Measurements from ENCODE around the gene FAM234B.
"Not testable (repeated sequence)": the region's sequence is repeated elsewhere in the genome, so short reads cannot be mapped to it uniquely, and the experiment has no call there.

The FAM234B gene

DNA sequence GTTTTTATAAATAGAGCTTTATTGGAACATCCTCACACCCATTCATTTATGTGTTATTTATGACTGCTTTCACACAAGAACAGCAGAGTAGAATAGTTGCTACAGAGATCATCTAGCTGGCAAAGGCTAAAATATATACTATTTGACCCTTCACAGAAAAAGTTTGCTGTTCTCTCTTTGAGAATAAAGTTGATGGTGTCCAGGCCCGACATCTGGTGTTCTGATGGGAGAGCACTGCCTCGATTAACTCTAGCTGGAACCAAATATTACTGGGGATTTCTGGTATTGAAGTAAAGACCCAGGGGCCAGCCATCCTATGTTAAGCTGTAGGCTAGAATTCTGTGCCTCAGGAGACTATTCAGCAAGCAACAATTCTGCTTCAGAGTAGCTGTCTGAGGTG lies 21.8 kb downstream of the FAM234B start:
- no peak for DNase-seq

DNA sequence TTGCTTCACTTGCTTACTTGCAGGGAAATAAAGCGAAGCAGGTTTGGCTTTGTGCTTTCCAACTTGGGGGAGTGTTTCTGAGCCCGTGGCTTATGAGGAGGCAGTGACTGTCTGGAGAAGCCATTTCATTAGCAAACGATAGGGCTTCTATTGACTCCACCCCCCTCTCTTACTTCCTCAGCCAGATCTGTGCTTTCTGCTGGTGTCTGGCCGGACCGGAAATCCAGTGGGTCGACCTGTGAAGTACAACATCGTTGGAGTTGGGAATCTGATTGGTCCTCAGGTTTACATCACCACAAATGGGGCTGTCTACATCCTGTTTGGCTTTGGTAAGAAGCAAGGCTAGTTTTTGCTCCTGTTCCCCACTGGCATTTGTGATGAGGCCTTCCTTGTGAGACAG lies 22.3 kb downstream of the FAM234B start:
- no peak for DNase-seq

DNA sequence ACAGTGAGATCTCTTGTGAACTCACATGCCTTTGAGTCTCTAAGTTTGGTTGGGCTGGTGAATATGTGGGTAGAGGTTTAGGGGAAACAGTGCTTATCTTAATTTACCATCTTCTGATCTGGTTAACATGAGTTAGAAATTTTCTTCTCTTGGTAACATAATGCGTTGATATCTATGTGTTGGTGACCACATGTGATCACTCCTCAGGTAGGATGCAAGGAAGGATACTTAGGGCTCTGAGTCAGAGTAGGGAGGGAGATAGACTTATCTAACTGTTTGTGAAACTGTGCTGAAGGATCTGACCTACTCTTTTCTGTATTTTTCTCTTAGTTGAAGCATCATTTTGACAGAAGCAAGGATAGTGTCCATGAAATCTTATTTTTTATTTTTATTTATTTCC lies 23.1 kb downstream of the FAM234B start:
- DNase-seq: no peak

DNA sequence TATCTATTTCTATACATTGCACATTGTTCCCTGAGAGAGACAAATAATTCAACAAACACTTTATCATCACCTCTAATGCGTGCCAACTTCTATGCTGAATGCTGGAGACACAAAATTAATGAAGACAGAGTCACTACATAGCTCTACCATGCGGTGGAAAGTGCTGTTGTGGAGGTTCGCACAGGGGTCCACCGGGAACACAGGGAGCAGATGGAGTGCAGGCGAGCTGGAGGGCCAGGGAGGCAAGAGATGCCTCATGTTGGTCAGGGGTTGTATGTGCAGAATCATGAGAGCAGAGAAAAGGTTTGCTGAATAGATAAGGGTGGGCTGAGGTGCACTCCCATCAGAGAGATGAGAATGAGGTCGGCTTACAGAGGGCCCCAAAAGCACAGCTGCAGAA lies 25.2 kb downstream of the FAM234B start:
- no peak for DNase-seq

DNA sequence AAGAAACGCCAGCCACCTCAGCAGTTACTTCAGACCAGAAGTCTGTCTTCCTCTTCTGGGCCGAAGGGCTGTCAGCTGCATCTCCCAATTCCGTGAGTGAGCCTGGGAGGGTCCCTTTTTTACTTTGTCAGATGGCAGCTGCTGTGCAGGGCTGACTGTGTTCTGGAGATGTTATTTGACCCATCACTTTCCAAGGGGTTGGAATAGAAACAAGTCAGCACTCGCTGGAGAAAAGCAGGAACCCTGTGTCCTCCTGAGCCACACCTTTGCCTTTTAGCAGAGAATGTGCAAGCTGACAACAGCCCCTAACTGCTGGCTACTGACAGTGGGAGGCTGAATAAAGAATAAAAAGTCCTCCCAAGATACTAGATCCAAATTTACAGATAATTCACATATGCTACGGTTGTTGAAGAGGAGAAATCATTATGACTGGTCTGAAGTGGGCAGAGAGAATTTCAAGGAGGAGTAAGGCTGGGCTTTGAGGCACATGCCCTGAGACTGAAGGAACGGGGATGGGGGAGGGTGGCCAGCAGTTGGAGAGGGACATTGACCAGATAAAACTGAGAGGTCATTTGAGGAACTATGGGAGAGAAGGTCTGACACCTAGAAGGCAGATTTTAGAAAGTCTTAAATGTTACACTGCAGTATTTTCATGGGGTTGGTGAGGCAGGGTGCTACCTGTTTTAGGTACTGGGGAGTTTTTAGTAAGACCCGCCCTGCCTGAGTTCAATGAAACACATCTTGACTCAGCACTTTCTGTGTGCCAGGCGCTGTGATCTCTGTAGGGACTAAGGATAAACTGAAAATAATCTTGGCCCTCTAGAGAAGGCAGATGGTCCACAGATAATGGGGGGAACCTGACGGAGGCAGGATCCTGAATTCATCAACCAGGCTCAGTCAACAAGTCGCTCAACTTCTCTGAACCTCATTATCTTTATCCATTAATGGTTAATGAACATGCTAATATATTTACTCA lies 27.4 kb downstream of the FAM234B start:
- no peak for DNase-seq

DNA sequence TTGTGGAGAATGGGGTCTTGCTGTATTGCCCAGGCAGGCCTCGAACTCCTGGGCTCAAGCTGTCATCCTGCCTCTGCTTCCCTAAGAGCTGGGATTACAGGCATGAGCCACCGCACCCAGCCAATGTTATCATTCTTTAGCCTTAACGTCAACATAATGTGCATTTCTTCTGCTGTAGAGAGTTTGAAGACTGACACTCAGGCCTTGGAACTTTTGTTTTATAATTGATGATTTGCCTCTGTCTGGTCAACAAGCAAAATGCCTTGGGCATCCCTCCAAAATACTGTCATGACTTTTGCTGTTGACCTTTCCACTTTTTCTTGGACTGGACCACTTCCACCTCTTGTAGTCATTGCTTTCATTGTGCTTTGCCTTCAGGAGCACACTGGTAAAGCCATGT lies 29.0 kb downstream of the FAM234B start:
- DNase-seq: no peak

DNA sequence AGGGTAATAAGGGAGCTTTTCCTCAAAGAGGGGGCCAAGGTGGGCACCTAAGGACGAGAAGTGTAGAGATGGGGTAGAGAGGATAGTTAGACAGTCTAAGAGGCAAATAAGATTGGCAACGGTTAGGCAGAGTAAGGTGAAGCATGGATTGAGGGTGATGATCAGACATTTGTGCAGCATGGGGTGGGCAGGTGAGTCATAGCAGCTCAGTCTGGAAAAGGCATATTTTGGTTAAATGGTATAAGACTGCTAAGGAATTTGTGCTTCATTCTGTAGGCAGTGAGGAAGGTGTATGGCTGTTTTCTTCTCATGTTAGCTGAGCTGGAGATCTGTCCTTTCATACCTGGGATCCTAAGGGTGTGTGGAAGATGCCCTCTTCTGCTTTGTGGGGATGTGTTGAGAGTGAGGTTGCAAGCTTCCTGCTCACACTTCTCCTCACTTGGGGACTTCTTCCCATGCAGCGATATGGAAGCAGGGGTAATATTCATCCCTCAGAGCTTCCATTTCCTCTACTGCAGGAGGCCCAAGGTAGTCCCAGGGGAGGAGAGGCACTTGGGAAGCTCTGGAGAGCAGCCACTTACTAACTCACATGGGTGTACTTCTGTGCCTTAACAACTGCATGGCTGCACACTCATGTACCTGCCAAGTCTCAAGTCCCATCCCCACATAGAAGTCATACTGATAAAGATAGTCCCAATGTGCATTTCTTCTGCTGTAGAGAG lies 30.4 kb downstream of the FAM234B start:
- no peak for DNase-seq

DNA sequence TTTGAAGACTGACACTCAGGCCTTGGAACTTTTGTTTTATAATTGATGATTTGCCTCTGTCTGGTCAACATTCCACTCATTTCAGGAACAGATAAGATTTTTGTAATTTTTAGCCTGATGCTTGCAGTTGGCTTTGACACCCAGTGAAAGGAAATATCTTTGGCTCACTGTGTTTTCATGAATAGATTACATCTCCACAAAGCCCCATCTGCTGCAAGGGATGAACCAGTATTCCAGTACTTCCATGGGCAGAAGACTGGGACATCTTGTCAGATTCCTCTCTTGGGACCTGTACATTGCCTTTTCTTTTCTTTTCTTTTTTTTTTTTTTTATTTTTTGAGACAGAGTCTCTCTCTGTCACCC lies 30.9 kb downstream of the FAM234B start:
- no peak for DNase-seq

DNA sequence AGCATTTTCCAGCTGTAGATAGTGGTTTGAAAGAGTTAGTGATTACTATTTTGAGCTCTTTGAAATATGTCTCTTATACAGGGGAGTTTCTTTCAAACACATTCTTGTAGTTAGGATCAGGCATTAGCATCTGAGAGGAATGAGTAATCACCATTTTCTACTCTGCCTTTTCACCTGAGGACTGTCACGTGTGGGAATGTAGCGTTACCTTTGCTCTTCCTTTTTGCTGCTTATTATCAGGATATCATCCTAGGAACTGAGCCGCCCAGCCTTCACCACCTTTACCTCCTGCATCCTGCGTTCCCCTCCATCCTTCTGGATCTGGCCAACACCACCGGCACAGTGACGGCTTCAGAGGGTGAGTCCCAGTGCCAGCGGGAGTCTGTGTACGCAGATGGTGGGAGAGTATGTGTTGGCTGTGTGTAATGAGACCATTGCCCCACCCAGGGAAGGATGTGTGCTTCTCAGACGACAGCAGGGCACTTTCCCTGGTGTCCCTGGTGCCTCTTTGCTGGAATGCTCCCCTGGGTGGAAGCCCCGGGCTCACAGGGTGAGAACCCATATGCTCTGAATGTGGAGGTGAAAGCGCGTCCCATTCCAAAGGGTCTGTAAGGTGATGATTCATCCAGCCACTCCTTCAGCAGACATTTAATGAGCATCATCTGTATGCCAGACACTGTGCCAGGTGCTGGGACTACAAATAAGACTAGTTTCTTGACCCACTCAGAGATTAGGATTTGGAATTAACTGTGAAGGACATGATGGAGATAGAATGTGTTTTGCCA lies 31.8 kb downstream of the FAM234B start:
- DNase-seq: no peak

DNA sequence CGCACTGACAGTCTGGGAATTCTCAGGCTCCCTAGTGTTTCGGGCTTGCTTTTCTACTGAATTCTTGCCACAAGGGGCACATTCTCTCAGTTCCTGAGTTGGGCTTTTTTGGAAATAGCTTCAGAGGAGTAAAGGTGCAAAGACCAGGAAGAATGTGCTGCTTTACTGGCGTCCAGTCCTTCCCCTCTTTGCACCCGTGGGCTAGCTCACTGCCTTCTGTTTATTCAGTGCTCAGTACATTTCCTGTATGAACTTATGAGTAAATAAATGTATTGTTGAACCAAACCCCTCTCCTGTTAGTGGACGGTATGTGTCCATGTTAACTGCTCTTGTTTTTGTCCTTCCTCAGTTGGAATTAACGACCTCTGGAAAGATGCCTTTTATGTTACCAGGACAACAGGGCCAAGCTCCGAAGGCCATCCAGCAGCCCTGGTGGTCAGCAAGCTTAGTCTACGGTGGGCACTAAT lies 35.3 kb downstream of the FAM234B start:
- no peak for DNase-seq

DNA sequence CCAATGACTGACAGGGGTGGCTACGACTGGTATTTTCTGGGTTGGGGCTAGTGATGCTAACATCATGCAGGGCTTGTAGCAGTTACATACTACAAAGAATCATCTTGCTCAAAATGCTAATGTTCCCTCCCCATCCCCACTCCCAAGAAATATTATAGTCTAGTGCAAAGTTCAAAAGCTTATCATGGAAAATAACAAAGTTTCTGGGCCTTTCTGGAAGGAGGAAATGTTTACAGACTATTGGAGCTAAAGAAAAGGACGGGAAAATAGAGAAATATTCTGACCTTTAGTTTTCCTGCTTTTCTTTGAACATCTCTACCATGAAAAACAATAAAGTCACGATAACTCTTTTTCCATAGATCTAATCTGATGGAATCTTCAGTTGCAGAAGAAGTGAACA lies 36.1 kb downstream of the FAM234B start:
- no peak for DNase-seq

DNA sequence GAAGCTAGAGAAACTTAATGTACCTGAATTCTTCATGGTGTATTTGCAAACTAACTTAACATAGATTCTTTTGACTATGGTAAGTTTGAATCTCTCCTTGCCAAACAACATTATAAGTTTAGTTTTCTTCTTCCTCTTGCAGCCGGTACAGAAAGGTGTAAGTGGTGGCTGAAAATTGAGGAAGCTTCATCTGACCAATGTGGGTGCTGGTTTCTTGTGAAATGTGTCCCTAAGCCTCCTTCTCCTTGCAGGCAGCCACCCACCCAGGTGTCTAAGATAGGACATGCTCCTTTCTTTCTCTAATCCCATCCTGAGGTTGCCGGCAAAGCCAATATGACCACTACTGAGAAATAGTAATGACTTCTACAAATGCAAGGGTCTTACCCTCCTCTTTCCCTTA lies 38.7 kb downstream of the FAM234B start:
- DNase-seq: no peak

DNA sequence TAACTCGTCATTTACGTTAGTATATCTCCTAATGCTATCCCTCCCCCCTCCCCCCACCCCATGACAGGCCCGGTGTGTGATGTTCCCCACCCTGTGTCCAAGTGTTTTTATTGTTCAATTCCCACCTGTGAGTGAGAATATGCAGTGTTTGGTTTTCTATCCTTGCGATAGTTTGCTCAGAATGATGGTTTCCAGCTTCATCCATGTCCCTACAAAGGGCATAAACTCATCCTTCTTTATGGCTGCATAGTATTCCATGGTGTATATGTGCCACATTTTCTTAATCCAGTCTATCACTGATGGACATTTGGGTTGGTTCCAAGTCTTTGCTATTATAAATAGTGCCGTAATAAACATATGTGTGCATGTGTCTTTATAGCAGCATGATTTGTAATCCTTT lies 39.5 kb downstream of the FAM234B start:
- DNase-seq: not testable (repeated sequence)

DNA sequence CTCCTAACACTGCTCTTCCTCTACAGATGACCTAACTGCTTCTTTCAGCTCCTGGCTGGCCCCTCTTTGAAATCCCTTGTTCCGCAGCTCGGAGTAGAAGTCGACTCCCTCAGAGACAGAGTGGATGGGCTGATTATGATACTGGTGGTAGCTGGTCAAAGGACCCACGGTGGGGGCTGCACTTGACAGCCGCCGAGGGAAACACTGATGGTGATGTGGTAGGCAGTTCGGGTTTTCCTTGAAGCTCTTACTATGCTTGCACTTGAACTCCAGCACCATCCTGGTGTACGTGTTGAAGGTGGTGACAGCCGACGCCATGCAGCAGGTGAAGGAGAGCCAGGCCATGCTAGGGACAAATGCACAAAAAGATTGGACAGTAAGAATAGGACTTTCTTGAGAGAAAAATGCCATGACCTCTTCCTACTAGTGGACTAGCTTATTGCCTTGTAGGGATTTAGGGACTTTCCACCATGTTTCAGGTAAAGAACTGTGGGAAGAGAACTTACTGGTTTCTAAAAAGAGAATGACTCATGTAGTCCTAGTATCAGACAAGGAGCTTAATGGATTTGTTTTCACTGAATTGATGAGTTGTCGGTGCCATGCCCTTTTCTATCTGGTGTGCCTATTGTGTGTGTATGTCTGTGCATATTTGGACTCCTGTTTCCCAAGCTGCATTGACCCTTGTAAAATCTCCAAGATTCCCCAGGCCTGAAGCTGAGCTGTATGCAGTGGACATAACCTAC lies 40.9 kb downstream of the FAM234B start:
- no peak for DNase-seq

DNA sequence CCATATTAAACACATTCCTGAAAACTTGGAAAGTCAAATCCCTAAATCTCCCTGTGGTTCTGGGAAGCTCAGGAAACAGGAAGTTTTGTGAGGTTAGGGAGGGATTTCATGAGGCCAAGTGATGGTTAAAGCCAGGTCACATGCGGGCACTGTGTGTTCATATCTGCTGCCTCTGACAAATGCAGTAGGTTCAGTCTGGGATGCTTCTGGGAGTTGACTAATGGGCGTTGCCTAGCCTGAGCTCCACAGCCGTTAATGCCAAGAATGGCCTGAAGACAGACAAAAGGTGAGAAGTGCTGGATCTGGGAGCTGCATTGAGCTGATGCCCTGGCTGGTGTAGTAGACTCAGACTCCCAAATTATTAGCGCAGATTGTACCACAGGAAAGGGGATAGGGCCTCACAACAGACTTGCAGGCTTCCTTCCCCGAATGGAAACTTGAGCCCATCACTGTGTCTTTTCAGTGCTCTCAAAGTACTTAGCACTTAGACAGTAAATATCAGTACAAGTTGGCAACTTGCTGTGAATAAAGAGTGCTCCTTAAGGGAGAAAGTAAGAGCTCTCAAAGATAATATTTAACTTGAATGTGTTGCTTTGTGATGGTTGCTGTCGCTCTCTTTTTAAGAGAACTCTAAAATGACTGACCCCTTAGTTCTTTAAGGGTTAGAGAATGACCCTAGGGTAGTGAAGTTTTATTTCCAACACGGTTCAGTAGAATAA lies 41.9 kb downstream of the FAM234B start:
- no peak for DNase-seq

DNA sequence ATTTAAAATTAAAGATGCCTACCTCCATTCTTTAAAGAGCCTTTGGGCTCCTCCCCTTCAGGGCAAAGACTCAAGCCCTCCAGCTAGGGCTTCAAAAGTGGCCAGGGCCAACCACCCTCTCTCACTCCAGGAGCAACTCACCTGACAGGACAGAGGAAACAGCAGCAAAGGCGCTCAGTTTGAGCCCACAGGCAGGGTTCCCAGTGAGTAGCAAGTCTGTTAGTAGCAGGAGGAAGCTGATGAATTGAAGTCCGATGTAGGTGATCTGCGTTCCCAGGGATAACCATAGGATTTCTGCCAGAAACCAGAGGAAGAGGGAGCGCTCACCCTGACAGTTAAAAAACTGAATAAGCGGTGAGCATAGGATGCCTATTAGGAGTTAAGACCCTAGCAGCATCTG lies 43.6 kb downstream of the FAM234B start:
- no peak for DNase-seq

DNA sequence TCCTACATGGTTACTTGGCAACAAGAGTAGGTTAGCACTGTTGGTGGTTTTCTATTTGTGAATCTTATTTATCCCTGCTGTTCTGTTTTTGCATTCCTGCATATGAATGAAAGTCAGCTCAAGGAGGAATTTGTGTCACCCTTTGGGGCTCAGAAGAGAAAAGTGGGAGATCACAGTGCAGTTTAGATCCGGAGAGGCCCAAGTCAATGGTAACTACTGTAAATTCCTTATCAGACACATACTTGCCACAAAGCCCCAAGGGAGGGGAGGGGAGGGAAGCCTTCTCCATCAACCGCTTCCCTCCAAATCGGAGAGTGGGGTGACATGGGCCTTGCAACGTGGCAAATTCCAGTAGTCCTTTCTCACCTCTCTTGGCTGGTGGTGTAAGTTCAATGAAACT lies 44.3 kb downstream of the FAM234B start:
- DNase-seq: no peak

DNA sequence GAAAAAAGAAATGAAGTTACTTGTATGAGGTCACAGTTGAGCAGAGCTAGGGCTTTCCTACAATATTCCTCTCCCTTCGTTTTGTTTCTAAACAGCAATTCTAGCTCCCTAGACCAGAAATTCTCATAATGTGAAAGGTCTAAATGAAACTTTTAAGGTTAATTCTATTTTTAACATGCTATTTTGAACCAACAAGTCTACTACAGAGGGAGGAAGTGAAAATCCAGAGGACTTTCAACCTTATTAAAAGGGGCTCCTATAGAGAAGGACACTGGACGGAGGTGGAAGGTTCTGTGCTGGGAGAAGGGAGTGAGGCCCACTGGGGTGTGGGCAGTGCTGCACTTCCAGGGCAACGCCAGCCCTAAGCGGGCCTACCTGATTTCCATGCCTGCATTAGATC lies 45.9 kb downstream of the FAM234B start:
- no peak for DNase-seq

DNA sequence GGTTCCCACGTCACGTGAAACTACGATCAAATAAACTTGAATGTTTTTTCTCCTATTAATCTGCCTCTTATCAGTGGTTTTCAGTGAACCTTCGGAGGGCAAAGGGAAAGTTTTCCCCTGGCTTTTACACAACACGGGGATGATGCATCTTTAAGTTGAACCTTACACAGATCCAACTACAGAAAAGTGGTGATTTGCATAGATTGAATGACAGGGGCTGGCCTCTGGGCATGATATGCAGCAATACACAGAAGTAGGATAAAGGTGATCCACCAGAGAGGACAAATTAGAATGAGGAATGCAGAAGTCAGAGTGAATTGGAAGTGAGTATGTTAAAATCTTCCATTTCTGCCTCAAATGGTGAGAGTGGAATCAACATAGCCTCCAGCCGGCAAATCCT lies 47.7 kb downstream of the FAM234B start:
- no peak for DNase-seq

DNA sequence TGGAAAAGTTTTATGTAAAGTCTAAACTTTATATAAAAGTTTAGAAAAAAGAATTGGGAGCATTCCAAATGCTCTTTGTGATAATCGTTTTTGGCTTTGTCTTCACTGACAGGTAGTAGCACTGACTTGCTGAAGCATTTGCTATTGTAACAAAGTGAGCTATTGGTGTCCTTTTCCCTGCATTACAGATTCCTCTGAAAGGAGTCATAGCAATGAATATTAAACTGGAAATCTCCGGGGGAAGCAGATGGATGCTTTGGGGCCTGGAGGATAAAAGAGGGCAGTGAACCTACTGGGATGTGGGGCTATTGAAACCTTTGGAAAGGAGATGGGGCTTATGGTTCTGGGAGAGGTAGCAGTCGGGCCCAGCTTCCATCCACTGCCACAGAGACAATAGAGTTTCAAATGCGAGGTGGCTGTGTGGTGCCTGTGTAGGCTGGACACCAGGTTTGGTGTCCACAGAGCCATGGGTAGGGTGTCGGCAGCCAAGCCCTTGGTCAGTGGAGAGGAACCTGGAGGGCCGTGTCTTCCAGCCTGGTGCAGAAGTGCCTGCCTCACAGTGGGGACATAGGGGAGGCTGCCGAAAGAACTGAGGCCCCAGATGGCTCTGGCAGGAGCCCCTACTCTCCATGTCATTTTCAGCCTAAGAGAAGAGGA lies 49.1 kb downstream of the FAM234B start:
- no peak for DNase-seq

DNA sequence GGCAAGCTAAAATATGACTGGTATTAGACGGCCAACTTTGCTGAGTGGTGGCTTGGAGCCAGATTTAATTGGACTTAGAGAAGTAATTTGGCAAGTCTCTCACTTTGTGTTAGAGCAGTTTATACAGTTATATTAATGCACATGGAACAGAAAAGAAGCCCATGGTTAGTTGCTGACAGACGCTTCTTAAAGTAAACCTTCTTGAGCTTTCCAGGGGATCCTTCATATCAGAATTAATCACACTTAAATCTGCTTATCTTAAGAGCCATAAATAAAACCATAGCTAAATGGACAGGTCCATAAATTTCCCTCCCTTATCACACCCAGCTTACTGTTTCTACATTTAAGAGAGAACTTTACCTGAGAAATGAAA lies 49.7 kb downstream of the FAM234B start:
- DNase-seq: no peak

DNA sequence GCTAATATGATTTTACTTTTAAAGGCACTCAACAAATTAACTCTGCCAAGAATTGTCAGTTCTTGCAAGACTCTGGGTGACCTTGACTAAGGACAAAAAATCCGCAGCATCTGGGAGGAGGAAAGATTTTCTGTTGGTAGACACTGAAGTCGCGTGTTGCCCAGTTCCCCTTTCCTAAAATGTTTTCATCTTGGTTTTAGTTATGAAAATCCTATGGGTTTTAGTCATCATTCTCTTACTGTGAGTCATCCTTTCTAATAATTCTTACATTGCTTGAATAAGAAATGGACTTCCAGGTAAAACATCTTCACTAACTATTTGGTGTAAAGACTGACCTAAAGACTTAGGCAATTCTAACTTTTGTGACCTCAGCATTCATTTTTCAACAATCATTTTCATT lies 50.2 kb downstream of the FAM234B start:
- DNase-seq: no peak
